Measurements from ENCODE around the gene LASP1.
"Not testable (repeated sequence)": the region's sequence is repeated elsewhere in the genome, so short reads cannot be mapped to it uniquely, and the experiment has no call there.

The LASP1 gene

DNA sequence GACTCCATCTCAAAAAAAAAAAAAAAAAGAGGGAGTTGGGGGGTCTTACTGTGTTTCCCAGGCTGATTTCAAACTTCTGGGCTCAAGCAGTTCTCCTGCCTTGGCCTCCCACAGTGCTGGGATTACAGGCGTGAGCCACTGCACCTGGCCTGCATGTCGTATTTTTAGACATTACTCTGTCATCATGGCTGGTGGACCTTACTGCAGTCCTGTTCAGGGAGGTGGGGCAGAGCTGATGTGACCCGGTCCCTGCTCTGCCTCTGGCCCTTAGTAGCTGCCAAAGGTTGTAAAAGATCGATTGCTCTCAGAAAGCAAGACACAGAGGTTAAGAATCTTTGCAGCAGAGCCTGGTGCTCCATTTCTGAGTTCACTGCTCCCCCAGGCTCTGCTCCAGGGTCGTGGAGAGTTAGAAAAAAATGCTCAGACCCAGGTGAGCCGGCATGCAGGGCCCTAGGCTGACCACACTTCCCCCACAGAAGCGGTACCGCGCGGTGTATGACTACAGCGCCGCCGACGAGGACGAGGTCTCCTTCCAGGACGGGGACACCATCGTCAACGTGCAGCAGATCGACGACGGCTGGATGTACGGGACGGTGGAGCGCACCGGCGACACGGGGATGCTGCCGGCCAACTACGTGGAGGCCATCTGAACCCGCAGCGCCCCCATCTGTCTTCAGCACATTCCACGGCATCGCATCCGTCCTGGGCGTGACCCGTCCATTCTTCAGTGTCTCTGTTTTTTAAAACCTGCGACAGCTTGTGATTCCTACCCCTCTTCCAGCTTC, 48.5 kb downstream of the LASP1 start:
- no peak for DNase-seq
- in situ Hi-C loops (cut with HindIII; ENCODE audit: low pct_ligation_motif_present, low pct_unique_long_range_greater_than_20kb, low sequenced_read_pairs): no loop called here

GRCh38 chr17:38918916-38919315, 49.1 kb downstream of the LASP1 start:
- in situ Hi-C loops (cut with HindIII; ENCODE audit: low pct_ligation_motif_present, low pct_unique_long_range_greater_than_20kb, low sequenced_read_pairs): no loop called here
- no peak for DNase-seq

GRCh38 chr17:38919316-38920078, 49.6 kb downstream of the LASP1 start:
- no peak for DNase-seq
- in situ Hi-C loops (cut with HindIII; ENCODE audit: low pct_ligation_motif_present, low pct_unique_long_range_greater_than_20kb, low sequenced_read_pairs): no loop called here

DNA sequence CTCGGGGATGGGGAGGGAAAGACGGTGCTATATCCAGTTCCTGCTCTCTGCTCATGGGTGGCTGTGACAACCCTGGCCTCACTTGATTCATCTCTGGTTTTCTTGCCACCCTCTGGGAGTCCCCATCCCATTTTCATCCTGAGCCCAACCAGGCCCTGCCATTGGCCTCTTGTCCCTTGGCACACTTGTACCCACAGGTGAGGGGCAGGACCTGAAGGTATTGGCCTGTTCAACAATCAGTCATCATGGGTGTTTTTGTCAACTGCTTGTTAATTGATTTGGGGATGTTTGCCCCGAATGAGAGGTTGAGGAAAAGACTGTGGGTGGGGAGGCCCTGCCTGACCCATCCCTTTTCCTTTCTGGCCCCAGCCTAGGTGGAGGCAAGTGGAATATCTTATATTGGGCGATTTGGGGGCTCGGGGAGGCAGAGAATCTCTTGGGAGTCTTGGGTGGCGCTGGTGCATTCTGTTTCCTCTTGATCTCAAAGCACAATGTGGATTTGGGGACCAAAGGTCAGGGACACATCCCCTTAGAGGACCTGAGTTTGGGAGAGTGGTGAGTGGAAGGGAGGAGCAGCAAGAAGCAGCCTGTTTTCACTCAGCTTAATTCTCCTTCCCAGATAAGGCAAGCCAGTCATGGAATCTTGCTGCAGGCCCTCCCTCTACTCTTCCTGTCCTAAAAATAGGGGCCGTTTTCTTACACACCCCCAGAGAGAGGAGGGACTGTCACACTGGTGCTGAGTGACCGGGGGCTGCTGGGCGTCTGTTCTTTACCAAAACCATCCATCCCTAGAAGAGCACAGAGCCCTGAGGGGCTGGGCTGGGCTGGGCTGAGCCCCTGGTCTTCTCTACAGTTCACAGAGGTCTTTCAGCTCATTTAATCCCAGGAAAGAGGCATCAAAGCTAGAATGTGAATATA, 50.8 kb downstream of the LASP1 start:
- no peak for DNase-seq
- in situ Hi-C loops (cut with HindIII; ENCODE audit: low pct_ligation_motif_present, low pct_unique_long_range_greater_than_20kb, low sequenced_read_pairs): no loop called here

DNA sequence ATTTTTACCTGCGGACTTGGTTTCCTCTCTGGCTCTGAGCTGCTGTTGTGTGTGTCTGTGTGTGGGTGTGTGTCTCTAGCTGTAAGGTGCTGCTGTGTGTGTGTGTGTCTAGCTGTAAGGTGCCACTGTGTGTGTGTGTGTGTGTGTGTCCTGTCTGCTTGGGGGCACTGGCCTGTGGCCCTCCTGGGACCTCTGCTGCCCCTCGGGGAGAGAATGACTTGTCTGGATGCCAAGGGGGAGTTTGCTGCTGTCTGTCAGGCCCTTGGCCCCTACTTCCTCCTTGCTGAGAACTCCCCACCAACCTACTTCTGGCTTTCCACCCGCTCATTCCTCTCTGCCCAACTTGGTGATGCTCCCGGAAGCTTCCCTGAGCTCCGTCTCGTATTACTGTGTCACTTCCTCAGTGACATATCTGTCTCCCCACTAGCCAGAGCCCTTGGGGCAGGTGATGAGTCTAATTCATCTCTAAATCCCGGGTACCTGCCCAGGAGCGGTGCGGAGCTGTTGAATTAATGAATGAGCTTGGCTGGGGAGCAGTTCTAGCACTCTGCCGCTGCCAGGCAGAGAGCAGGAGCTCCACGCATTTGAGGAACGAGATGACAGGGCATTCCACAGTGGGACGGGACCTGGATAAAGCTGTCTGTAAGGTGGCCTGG, 52.0 kb downstream of the LASP1 start:
- in situ Hi-C loops (cut with HindIII; ENCODE audit: low pct_ligation_motif_present, low pct_unique_long_range_greater_than_20kb, low sequenced_read_pairs): no loop called here
- no peak for DNase-seq

DNA sequence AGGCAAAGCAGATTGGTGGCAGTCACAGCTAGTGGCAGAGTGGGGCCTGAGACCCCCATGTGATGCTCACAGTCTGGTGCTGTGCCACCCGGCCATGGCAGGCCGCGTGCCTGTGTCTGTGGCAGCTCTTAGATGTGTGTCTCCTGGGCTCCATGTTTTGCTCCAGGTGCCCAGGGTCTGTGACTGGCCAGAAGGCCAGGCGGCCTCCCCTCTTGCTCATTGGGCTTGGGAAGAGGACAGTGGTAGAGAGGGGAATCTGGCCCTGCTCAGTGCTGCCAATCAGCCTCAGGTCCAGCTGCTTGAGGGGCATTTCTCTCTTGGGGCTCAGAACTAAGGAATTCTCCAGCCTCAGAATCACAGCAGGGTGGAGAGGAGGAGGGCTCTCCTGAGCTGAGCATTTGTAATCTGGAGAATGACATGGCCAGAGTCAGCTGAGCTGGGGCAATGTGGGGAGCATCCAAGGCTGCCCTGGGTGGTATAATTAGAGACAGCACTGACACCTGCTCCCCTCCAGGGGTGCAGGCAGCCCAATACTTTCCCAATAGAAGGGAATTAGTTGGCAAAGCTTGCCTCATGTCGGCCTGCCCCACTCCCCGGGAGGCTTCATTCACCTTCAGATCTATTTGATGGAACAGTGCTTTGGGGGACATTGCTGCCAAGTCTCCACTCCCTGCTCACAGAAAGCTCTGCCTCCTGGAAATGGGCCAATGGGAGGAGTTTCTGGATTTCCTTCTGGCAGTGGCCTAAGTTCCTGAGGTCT, 52.9 kb downstream of the LASP1 start:
- peak; percentile 59 for DNase-seq
- in situ Hi-C loops (cut with HindIII; ENCODE audit: low pct_ligation_motif_present, low pct_unique_long_range_greater_than_20kb, low sequenced_read_pairs): no loop called here

DNA sequence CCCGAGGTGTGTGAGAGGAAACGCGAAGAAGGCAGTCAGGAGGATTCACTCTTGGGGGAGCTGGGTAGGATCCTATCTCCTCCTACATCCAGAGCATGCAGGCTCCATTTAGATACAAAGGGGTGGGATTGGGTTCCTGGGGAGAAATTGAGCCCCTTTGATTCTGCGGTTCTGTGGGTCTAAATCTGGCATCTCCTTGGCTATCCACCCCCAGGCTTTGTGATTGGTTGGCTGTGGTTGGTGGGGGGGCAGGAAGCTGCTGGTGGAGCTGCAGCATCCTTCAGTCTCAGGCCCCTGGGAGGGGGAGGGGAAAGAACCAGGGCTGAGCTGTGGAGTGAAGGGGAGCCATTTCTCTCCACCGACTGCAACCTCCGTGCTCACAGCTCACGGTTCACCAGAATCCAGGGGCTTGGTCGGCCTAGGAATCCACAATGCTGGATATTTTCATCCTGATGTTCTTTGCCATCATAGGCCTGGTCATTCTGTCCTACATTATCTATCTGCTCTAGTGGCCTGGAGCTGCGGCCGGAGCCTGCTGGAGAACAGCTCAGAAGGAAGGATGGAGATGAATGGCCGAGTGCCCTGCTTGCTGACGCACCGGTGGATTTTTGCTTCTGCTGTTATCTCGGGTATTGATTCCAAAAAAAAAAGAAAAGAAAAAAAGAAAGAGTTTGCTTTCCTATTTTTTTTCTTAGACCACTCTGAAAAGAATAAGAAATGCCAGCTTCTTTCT, 55.6 kb downstream of the LASP1 start, which contains the start of gene LASP1NB:
Gene LASP1NB (plus strand): TSS at position 352 of the 733 bp plus-strand sequence.
- in situ Hi-C loops (cut with HindIII; ENCODE audit: low pct_ligation_motif_present, low pct_unique_long_range_greater_than_20kb, low sequenced_read_pairs): no loop called here
- DNase-seq: no peak

DNA sequence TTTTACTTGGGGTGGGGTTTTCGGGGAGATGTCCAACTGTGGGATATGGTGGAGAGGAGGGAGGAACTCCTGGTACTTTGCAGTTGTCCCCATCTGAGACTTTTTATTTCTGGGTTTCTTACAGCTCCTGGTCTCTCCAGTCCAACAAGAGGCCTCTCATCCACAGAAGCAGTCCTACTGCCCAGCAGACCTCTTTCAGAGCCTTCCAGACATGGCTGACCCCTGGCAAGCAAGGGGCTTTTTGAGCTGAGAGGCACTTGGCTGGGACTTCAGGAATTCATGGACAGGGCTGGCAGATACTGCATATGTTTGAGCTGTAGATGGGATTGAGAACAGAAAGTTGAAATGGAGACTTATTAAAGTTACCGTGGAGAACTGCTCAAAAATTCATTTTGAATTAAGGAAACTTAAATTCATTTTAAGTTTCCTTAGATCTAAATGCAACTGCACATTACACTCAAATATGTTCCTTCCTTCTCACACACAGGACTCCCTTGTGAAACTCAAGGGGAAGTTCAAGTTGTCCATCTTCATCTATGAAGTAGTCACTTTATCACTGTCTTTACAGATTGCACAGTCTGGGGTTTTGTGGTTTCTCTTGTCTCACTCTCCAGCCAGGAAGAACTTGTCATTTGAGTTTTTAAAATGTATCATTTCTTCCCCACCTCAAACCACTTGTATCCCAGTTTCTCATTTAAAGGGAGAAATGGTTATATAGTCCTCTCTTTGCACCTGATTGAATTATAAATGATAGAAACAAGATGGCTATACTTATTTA, 56.6 kb downstream of the LASP1 start:
- in situ Hi-C loops (cut with HindIII; ENCODE audit: low pct_ligation_motif_present, low pct_unique_long_range_greater_than_20kb, low sequenced_read_pairs): no loop called here
- no peak for DNase-seq

DNA sequence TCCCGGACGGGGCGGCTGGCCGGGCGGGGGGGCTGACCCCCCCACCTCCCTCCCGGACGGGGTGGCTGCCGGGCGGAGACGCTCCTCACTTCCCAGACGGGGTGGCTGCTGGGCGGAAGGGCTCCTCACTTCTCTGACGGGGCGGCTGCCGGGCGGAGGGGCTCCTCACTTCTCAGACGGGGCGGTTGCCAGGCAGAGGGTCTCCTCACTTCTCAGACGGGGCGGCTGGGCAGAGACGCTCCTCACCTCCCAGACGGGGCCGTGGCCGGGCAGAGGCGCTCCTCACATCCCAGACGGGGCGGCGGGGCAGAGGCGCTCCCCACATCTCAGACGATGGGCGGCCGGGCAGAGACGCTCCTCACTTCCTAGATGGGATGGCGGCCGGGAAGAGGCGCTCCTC, 60.9 kb downstream of the LASP1 start:
- in situ Hi-C loops (cut with HindIII; ENCODE audit: low pct_ligation_motif_present, low pct_unique_long_range_greater_than_20kb, low sequenced_read_pairs); DNase-seq: not testable (repeated sequence)

DNA sequence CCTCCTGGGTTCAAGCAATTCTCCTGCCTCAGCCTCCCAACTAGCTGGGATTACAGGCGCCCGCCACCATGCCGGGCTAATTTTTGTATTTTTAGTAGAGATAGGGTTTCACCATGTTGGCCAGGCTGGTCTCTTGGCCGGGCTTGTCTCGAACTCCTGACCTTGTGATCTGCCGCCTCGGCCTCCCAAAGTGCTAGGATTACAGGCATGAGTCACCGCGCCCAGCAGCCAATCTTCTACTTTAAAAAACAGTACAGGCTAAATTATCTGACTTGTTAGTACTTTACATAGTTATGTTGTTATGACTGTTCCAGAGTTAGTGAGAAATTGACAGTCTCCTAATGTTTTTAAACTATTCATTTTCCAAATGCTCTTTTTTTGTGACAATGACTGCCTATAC, 64.1 kb downstream of the LASP1 start:
- in situ Hi-C loops (cut with HindIII; ENCODE audit: low pct_ligation_motif_present, low pct_unique_long_range_greater_than_20kb, low sequenced_read_pairs); DNase-seq: not testable (repeated sequence)

DNA sequence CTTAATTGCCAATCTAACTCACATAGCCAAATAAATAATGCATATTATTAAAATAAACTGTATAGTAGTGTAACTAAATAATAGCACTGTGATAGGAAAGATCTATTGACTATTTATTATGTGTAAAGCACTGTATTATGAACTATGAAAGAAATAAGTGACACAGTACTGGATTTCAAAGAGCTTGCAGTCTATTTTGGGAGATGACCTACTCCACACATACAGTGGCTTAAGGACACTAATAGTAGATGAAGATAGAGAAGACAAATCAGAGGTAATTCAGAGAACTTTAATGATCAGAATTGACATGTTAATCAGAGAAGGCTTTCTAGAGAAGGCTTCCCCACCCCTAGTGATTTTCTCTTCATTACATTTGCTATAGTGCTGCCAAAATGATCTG, 70.1 kb downstream of the LASP1 start:
- in situ Hi-C loops (cut with HindIII; ENCODE audit: low pct_ligation_motif_present, low pct_unique_long_range_greater_than_20kb, low sequenced_read_pairs): no loop called here
- DNase-seq: no peak

DNA sequence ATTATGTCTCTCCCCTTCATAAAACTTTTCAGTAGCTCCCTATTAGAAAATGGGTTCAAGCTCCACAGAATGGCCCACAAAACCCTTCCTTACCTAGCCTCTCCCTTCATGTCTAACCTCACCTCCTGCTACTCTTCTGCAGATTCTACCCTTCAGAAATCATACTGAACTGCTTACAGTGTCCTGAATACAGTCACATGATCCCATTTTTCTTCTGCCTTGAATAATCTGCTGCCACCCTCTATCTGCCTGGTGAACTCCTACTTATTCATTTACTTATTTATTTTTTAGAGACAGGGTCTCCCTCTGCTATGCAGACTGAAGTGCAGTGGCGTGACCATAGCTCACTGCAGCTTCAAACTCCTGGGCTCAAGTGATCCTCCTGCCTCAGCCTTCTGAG, 70.5 kb downstream of the LASP1 start:
- in situ Hi-C loops (cut with HindIII; ENCODE audit: low pct_ligation_motif_present, low pct_unique_long_range_greater_than_20kb, low sequenced_read_pairs): no loop called here
- DNase-seq: no peak

DNA sequence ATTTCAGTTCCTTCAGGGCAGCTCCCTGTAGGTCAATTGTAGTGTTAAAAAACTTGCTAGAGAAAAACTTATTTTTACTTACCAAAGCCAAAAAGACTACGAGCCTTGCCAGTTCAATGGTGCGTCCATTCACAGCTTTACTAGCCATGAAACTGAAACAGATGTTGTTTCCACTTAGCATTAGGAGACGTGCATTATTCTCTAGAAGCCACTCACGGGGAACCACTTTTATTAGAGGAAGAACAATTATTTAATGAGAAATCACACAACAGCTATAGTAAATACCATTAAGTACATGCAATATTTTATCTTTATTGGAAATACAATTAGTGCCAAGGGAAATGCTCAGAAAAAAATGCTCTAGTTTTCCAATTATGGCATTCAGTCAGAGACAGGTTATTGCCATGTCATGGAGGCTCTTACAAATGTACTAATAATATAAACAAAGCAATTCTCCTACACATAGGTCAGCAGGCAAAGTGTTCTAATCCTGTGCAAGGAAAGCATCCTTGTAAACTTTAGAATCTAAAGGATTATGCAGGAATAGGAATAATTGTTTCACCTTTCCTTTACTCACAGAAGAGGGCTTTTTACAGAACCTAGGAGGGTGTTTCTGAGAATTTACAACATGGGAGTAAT, 73.0 kb downstream of the LASP1 start:
- no peak for DNase-seq
- in situ Hi-C loops (cut with HindIII; ENCODE audit: low pct_ligation_motif_present, low pct_unique_long_range_greater_than_20kb, low sequenced_read_pairs): no loop called here

DNA sequence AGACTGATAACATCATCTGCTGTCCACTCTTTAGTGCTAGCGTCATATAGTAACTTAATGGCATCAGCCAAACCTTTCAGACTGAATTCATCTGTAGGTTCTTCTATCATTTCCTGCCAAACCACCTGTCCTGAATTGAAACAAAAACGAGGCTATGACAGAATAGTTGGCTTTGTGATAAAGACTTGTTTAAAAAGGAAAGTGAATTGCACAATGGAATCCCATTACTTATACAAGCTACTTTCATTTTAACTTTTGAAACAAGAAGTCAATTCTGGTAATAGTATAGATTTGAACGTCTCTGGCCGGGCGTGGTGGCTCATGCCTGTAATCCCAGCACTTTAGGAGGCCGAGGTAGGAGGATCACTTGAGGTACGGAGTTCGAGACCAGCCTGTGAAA, 73.7 kb downstream of the LASP1 start:
- in situ Hi-C loops (cut with HindIII; ENCODE audit: low pct_ligation_motif_present, low pct_unique_long_range_greater_than_20kb, low sequenced_read_pairs): no loop called here
- DNase-seq: no peak

GRCh38 chr17:38947189-38947588, 77.3 kb downstream of the LASP1 start:
- in situ Hi-C loops (cut with HindIII; ENCODE audit: low pct_ligation_motif_present, low pct_unique_long_range_greater_than_20kb, low sequenced_read_pairs): no loop called here
- no peak for DNase-seq

DNA sequence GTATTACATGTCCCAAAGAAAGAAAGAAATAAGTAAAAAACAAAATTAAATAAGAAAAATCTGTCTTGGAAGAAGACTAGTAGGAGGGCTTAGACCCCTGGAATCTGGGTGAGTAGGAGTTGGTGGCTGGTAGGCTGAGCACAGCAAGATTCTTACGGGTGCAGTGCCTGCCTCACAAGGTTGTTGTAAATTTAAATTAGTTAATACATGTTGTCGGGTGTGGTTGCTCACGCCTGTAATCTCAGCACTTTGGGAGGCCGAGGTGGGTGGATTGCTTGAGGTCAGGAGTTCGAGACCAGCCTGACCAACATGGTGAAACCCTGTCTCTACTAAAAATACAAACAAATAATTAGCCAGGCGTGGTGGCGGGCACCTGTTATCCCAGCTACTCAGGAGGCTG, 83.9 kb downstream of the LASP1 start:
- in situ Hi-C loops (cut with HindIII; ENCODE audit: low pct_ligation_motif_present, low pct_unique_long_range_greater_than_20kb, low sequenced_read_pairs); DNase-seq: not testable (repeated sequence)
